ENCODE measurements around the gene CEP250.

DNA sequence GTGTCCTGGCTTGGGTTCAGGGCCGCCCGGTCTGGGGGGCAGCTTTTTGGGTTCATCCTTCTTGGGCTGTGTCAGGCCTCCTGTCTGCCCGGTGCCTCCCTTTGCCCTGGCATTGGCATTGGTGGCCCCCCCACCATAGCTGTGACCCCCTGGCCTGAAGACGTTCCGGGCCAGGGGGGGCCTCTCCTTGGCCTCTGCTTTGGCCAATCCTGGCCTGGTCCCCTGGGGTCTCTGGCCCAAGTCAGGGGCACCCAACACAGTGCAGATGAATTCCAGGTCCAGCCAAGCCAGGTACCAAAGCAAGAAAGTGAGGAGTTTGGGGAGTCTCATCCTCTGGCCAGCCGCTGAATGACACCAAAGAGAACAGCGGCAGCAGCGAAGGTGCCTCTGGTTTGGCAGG, 17.8 kb upstream of the CEP250 start:
- TF ChIP-seq, protein P1, sequence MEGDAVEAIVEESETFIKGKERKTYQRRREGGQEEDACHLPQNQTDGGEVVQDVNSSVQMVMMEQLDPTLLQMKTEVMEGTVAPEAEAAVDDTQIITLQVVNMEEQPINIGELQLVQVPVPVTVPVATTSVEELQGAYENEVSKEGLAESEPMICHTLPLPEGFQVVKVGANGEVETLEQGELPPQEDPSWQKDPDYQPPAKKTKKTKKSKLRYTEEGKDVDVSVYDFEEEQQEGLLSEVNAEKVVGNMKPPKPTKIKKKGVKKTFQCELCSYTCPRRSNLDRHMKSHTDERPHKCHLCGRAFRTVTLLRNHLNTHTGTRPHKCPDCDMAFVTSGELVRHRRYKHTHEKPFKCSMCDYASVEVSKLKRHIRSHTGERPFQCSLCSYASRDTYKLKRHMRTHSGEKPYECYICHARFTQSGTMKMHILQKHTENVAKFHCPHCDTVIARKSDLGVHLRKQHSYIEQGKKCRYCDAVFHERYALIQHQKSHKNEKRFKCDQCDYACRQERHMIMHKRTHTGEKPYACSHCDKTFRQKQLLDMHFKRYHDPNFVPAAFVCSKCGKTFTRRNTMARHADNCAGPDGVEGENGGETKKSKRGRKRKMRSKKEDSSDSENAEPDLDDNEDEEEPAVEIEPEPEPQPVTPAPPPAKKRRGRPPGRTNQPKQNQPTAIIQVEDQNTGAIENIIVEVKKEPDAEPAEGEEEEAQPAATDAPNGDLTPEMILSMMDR (conservative IDR thresholded peaks at IDR 0.05; ENCODE audit: low read depth, low read length) = no peak
- no peak for TF ChIP-seq EZH2 (IDR thresholded peaks at IDR 0.05; ENCODE audit: borderline replicate concordance, low read depth, low read length, poor library complexity, severe bottlenecking)

Measured in A673 (cell line).